GM12864 (cell line): ENCODE measurements around the gene HDAC7.

Experiments used
- DNase-seq: peaks from one replicate; pipeline ENCODE4 v3.0.0-alpha.2; 2011; ENCODE audit warnings: low read depth
- H3K4me3 ChIP-seq: 2 replicates; pipeline ENCODE4 v1.5.1; 2011; ENCODE audit warnings: mild to moderate bottlenecking, low read depth, low read length, control low read depth
- CTCF ChIP-seq: IDR thresholded peaks from 2 replicates; pipeline ENCODE4 v1.5.1; 2011; ENCODE audit warnings: low read depth, mild to moderate bottlenecking, moderate library complexity, low read length, control low read depth, inconsistent platforms; ENCODE audit errors: missing control alignments

The HDAC7 gene

GRCh38 chr12:47841910-47842309 is 22.2 kb upstream of the HDAC7 start:
- no peak for DNase-seq
- no peak overlapping the region for H3K4me3 ChIP-seq
- TF ChIP-seq CTCF, result no peak

GRCh38 chr12:47841501-47841900 is 21.8 kb upstream of the HDAC7 start:
- H3K4me3 ChIP-seq, result no peak overlapping the region
- no peak for TF ChIP-seq CTCF
- DNase-seq, result no peak

- TF ChIP-seq CTCF, result no peak
- DNase-seq, result no peak
- no peak overlapping the region for H3K4me3 ChIP-seq
These were observed 20.9 kb upstream of the HDAC7 start for GRCh38 chr12:47840571-47840970.

GRCh38 chr12:47839214-47839876 is 19.6 kb upstream of the HDAC7 start:
- no peak overlapping the region for H3K4me3 ChIP-seq
- no peak for DNase-seq
- no peak for TF ChIP-seq CTCF

- peak; percentile 56 for TF ChIP-seq CTCF
- H3K4me3 ChIP-seq, result no peak overlapping the region
- no peak for DNase-seq
These were observed 18.7 kb upstream of the HDAC7 start for GRCh38 chr12:47838286-47838931.

GRCh38 chr12:47837190-47838171 is 17.8 kb upstream of the HDAC7 start:
- no peak overlapping the region for H3K4me3 ChIP-seq
- peak; percentile 84 for TF ChIP-seq CTCF
- DNase-seq, result no peak
